KMS-11 (cell line): ENCODE results near the gene ZSWIM4.

Source experiments
- H2AFZ ChIP-seq: fragments of 200-600 bp; sonication (generic); 2 replicates; pipeline ENCODE4 v1.6.1; 2016; ENCODE audit warnings: antibody characterized with exemption, mixed run types, low read depth
- H3K27ac ChIP-seq: fragments of 200-600 bp; sonication (generic); 2 replicates; pipeline ENCODE4 v1.6.1; 2016; ENCODE audit warnings: mild to moderate bottlenecking, mixed run types
- H3K27me3 ChIP-seq: fragments of 200-600 bp; sonication (generic); 2 replicates; pipeline ENCODE4 v1.6.1; 2017; ENCODE audit warnings: mild to moderate bottlenecking, low read depth, mixed run types, moderate library complexity; ENCODE audit not compliant: insufficient read depth
- H3K36me3 ChIP-seq: fragments of 200-600 bp; sonication (generic); 2 replicates; pipeline ENCODE4 v1.6.1; 2017; ENCODE audit warnings: mild to moderate bottlenecking, mixed run types; ENCODE audit not compliant: insufficient read depth
- H3K4me1 ChIP-seq: fragments of 200-600 bp; sonication (generic); 2 replicates; pipeline ENCODE4 v1.6.1; 2016; ENCODE audit warnings: mild to moderate bottlenecking, low read depth, mixed run types; ENCODE audit not compliant: poor library complexity, severe bottlenecking
- H3K4me2 ChIP-seq: fragments of 200-600 bp; sonication (generic); 2 replicates; pipeline ENCODE4 v1.7.0; 2016; ENCODE audit warnings: mild to moderate bottlenecking, mixed run types
- H3K4me3 ChIP-seq: fragments of 200-600 bp; sonication (generic); IDR thresholded peaks from 2 replicates; pipeline ENCODE4 v1.6.1; 2017; ENCODE audit warnings: low read depth, low read length, mixed read lengths; ENCODE audit not compliant: insufficient read depth
- H3K79me2 ChIP-seq: fragments of 200-600 bp; sonication (generic); 2 replicates; pipeline ENCODE4 v1.6.1; 2016; ENCODE audit warnings: low read depth, mixed run types; ENCODE audit not compliant: insufficient read depth
- H3K9ac ChIP-seq: fragments of 200-600 bp; sonication (generic); 2 replicates; pipeline ENCODE4 v1.6.1; 2016; ENCODE audit warnings: mild to moderate bottlenecking, mixed run types
- H4K20me1 ChIP-seq: fragments of 200-600 bp; sonication (generic); 2 replicates; pipeline ENCODE4 v1.6.1; 2016; ENCODE audit warnings: mild to moderate bottlenecking, mixed run types; ENCODE audit not compliant: insufficient read depth
- TF ChIP-seq, protein P1 (sequence below): fragments of 200-600 bp; sonication (generic); conservative IDR thresholded peaks from 2 replicates; pipeline ENCODE4 v1.6.1; 2017; ENCODE audit warnings: low read depth, mild to moderate bottlenecking, antibody characterized with exemption, low read length, moderate library complexity, mixed read lengths

ZSWIM4 gene

DNA sequence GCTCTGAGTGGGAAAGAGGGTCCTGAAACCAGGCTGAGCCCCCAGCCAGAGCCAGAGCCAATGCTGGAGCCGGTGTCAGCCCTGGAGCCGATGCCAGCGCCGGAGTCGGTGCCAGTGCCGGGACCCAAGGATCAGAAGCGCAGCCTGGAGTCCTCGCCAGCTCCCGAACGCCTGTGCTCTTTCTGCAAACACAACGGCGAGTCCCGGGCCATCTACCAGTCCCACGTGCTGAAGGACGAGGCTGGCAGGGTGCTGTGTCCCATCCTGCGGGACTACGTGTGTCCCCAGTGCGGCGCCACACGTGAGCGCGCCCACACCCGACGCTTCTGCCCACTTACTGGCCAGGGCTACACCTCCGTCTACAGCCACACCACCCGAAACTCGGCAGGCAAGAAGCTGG, 82.1 kb downstream of the ZSWIM4 start:
- no peaks in the 10 kb centered on the region for H3K79me2 ChIP-seq
- no peak overlapping the region for H3K4me2 ChIP-seq
- peaks cover 21% of the 10 kb centered on the region; the same call in 1 of the 2 replicates for H3K27me3 ChIP-seq
- H3K27ac ChIP-seq: no peak overlapping the region
- H2AFZ ChIP-seq: no peak overlapping the region
- no peaks in the 10 kb centered on the region for H4K20me1 ChIP-seq
- no peak overlapping the region for H3K9ac ChIP-seq
- H3K36me3 ChIP-seq: no peaks in the 10 kb centered on the region
- TF ChIP-seq, protein P1, sequence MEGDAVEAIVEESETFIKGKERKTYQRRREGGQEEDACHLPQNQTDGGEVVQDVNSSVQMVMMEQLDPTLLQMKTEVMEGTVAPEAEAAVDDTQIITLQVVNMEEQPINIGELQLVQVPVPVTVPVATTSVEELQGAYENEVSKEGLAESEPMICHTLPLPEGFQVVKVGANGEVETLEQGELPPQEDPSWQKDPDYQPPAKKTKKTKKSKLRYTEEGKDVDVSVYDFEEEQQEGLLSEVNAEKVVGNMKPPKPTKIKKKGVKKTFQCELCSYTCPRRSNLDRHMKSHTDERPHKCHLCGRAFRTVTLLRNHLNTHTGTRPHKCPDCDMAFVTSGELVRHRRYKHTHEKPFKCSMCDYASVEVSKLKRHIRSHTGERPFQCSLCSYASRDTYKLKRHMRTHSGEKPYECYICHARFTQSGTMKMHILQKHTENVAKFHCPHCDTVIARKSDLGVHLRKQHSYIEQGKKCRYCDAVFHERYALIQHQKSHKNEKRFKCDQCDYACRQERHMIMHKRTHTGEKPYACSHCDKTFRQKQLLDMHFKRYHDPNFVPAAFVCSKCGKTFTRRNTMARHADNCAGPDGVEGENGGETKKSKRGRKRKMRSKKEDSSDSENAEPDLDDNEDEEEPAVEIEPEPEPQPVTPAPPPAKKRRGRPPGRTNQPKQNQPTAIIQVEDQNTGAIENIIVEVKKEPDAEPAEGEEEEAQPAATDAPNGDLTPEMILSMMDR: no peak
- H3K4me3 ChIP-seq: no peak overlapping the region
- H3K4me1 ChIP-seq: peaks cover 16% of the 10 kb centered on the region

DNA sequence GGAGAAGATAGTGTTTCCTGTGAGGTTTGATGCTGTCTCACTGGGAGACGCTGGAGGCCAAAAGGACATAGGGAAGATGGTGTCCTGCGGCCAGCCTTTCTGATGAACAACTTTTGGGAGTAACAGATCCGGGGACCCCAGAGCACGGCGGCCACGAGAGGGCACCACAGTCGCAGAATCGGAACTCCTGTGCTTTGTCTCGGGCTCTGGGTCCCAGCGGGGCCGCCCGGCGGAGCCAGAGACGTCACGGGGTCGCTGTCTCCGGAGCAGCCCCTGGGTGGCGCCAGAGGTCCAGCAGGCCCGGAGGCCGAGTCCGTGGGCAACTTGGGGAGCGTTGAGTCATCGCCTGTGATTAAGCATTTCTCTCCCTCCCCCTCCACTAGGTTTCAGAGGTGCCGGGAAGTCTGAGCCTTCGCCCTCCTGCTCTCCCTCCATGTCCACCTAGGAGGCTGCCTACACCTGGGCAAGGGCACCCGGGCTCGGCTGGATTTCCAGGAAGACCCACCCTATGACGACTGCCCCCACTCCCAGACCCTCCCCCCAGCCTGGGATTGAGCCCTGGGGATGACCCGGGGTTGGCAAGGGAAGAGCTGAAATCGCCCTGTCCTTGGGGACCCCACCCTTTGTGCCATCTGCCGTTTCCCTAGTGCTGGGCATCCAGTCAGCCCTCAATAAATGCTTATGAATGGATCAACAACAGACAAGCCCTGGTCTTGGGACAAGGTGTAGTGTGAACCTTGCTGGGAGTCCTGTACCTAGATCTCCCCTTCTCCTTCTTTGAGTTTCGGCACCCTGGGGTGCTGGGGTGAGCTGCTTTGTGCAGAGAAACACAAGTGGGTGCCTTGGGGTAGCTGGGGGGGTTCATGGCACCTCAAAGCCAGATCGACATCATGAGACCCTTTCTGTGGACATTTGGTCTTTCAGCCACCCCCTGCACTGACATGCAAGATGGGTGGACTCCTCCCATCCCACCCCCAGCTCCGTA, 85.1 kb downstream of the ZSWIM4 start:
- H3K4me2 ChIP-seq: peak overlapping the region; percentile 97
- H3K9ac ChIP-seq: peak overlapping the region; percentile 86
- TF ChIP-seq, protein P1: peak; percentile 85
- H4K20me1 ChIP-seq: no peaks in the 10 kb centered on the region
- H2AFZ ChIP-seq: peak overlapping the region; percentile 92
- H3K4me1 ChIP-seq: peaks cover 33% of the 10 kb centered on the region
- H3K79me2 ChIP-seq: no peaks in the 10 kb centered on the region
- peak overlapping the region; percentile 74 for H3K27ac ChIP-seq
- peaks cover 14% of the 10 kb centered on the region; the same call in 1 of the 2 replicates for H3K27me3 ChIP-seq
- H3K36me3 ChIP-seq: no peaks in the 10 kb centered on the region
- no peak overlapping the region for H3K4me3 ChIP-seq

DNA sequence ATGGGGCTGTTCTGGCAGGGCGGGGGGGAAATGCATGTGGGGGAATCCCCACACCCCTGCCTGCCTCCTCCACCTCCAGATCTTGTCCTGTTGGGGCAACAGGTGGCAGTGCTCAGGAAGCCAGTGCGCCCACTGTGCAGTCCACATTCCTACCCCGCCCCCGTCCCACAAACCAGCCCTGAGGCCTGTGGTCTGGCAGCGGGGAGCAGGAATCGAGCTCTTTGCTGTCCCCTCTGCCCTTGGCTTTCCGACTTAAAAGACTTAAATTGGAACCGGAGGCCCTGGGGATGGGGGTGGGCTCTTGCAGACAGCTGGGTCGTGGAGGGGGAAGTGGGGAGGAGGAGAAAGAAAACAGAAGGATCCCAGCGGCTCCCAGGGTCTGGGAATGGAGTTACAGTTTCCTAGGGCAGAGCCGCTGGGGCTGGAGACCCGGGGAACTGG, 86.0 kb downstream of the ZSWIM4 start:
- peak overlapping the region; percentile 97; the same call in 1 of the 2 replicates for H3K4me2 ChIP-seq
- no peak overlapping the region for H3K4me3 ChIP-seq
- no peaks in the 10 kb centered on the region for H3K36me3 ChIP-seq
- no peak overlapping the region for H3K9ac ChIP-seq
- H3K27ac ChIP-seq: 0 out of 2 replicates have a peak overlapping the region, but pooled peaks have one; percentile 74
- peak overlapping the region; percentile 92; the same call in 1 of the 2 replicates for H2AFZ ChIP-seq
- H3K27me3 ChIP-seq: peaks cover 7% of the 10 kb centered on the region; the same call in 1 of the 2 replicates
- TF ChIP-seq, protein P1: no peak
- H3K4me1 ChIP-seq: peaks cover 33% of the 10 kb centered on the region
- no peaks in the 10 kb centered on the region for H3K79me2 ChIP-seq
- H4K20me1 ChIP-seq: no peaks in the 10 kb centered on the region
